Endothelial cell of umbilical vein (primary cell): ENCODE results near the gene EML6. TPM values are rescaled to one million over a fixed set of nuclear protein-coding genes. Genes with fewer than 3 reads are reported as not detected.

Source experiments
- BruUV-seq: library from RNA; stranded (reverse); fragments of 400-500 nt; replicated peaks from 2 replicates; lab custom pipeline; 2021; lab: Mats Ljungman, UMichigan
- CTCF ChIA-PET: fragments of 300-600, 350-600 bp; sonication (Branson Sonifier 250); formaldehyde crosslinking; loops from one replicate; lab custom pipeline; 2021; ENCODE audit warnings: antibody characterized with exemption, inconsistent platforms; lab: Charles Lee
- POLR2A ChIA-PET: fragments of 300-600, 350-600 bp; sonication (Branson Sonifier 250); formaldehyde crosslinking; loops from one replicate; lab custom pipeline; 2021; ENCODE audit warnings: antibody characterized with exemption, inconsistent platforms; lab: Charles Lee
- DNase-seq: peaks from one replicate; pipeline ENCODE4 v3.0.0-alpha.2; 2011; ENCODE audit warnings: low read depth, low spot score
- FAIRE-seq: peaks from 2 replicates; lab custom pipeline; 2011; peaks lifted over from hg19 to GRCh38; lab: Jason Lieb, UNC
- H2AFZ ChIP-seq: 2 replicates; pipeline ENCODE4 v1.6.0; 2012; ENCODE audit warnings: low read depth, low read length, control low read depth, inconsistent platforms
- H3K27ac ChIP-seq: 2 replicates; pipeline ENCODE4 v1.5.1; 2011; ENCODE audit warnings: low read depth, mild to moderate bottlenecking, control low read depth, low read length, moderate library complexity; ENCODE audit not compliant: insufficient read depth
- H3K27me3 ChIP-seq, 2 experiments: 2 replicates each; pipeline versions ENCODE4 v1.6.0 to v1.6.1; 2011; ENCODE audit warnings: low read length in 2 of 2, mixed read lengths in 1 of 2; ENCODE audit not compliant: control insufficient read depth in 2 of 2, insufficient read depth in 2 of 2
- H3K36me3 ChIP-seq, 2 experiments: 2 replicates in 1 of 2; 3 replicates in 1 of 2; pipeline ENCODE4 v1.5.1; 2011; ENCODE audit warnings: low read length in 2 of 2, mild to moderate bottlenecking in 1 of 2, moderate library complexity in 1 of 2; ENCODE audit not compliant: control insufficient read depth in 2 of 2, insufficient read depth in 2 of 2; ENCODE audit errors: extremely low read depth in 1 of 2
- H3K4me1 ChIP-seq: 3 replicates; pipeline ENCODE4 v1.5.1; 2011; ENCODE audit warnings: mild to moderate bottlenecking, low read length; ENCODE audit not compliant: control insufficient read depth, insufficient read depth; ENCODE audit errors: extremely low read depth
- H3K4me2 ChIP-seq: 2 replicates; pipeline ENCODE4 v1.6.1; 2011; ENCODE audit warnings: low read length, control low read depth, mixed read lengths; ENCODE audit not compliant: insufficient read depth
- H3K4me3 ChIP-seq, 3 experiments: fragments of 200-600 bp in 1 of 3; sonication (generic), shearing (Covaris generic) in 1 of 3; replicated peaks in 1 of 3; 2 replicates each; pipeline ENCODE4 v1.5.1; 2011 to 2016; ENCODE audit warnings: control low read depth in 3 of 3, low read length in 3 of 3, mild to moderate bottlenecking in 2 of 3, inconsistent platforms in 1 of 3, low read depth in 1 of 3, moderate library complexity in 1 of 3; ENCODE audit not compliant: insufficient read depth in 1 of 3
- H3K79me2 ChIP-seq: 2 replicates; pipeline ENCODE4 v1.6.0; 2012; ENCODE audit warnings: low read length, inconsistent platforms; ENCODE audit not compliant: control insufficient read depth, insufficient read depth
- H3K9ac ChIP-seq: replicated peaks from 2 replicates; pipeline ENCODE3; 2011; ENCODE audit warnings: low read length, control low read depth; ENCODE audit not compliant: insufficient read depth; ENCODE audit errors: extremely low read depth
- H3K9me1 ChIP-seq: replicated peaks from 3 replicates; pipeline ENCODE4 v1.6.0; 2011; ENCODE audit warnings: mild to moderate bottlenecking, low read length; ENCODE audit not compliant: control insufficient read depth, insufficient read depth; ENCODE audit errors: extremely low read depth
- H3K9me3 ChIP-seq: replicated peaks from 2 replicates; pipeline ENCODE4 v1.5.1; 2012; ENCODE audit warnings: low read length, inconsistent platforms; ENCODE audit not compliant: control insufficient read depth, insufficient read depth
- H4K20me1 ChIP-seq: replicated peaks from 2 replicates; pipeline ENCODE3; 2011; ENCODE audit warnings: mild to moderate bottlenecking, low read length; ENCODE audit not compliant: control insufficient read depth, insufficient read depth; ENCODE audit errors: extremely low read depth
- EZH2 ChIP-seq: IDR thresholded peaks from 2 replicates; pipeline ENCODE4 v1.6.1; 2012; ENCODE audit warnings: borderline replicate concordance, low read depth, mild to moderate bottlenecking, moderate library complexity, low read length, inconsistent platforms; ENCODE audit not compliant: severe bottlenecking
- FOS ChIP-seq: IDR thresholded peaks from 2 replicates; pipeline ENCODE4 v1.6.1; 2011; ENCODE audit warnings: mild to moderate bottlenecking, low read length, moderate library complexity, borderline replicate concordance; ENCODE audit not compliant: insufficient read depth
- GATA2 ChIP-seq: IDR thresholded peaks from 2 replicates; pipeline ENCODE4 v1.7.0; 2011; ENCODE audit warnings: low read depth, mild to moderate bottlenecking, moderate library complexity, mixed read lengths, low read length; ENCODE audit not compliant: insufficient read length, insufficient read depth
- MAX ChIP-seq: IDR thresholded peaks from 2 replicates; pipeline ENCODE4 v1.6.1; 2011; ENCODE audit not compliant: insufficient read depth, insufficient read length
- POLR2A ChIP-seq: IDR thresholded peaks from 2 replicates; pipeline ENCODE4 v1.6.1; 2012; ENCODE audit warnings: low read depth, mild to moderate bottlenecking, control low read depth, low read length
- POLR2AphosphoS5 ChIP-seq: IDR thresholded peaks from 2 replicates; pipeline ENCODE4 v1.6.1; 2012; ENCODE audit warnings: low read depth, mild to moderate bottlenecking, control low read depth, low read length, moderate library complexity; ENCODE audit not compliant: insufficient read depth
- dilution Hi-C: fragments of 300-500 bp; cut with MboI; formaldehyde crosslinking; loops from one replicate; pipeline ENCODE4 v1.15.0; 2019; ENCODE audit warnings: low sequenced_read_pairs; ENCODE audit not compliant: extremely low pct_ligation_motif_present
- intact Hi-C: fragments of 100-400 bp; cut with micrococcal nuclease; formaldehyde crosslinking; loops from one replicate; pipeline ENCODE4 v1.10.0; 2022
- polyA plus RNA-seq, 4 experiments: library from polyadenylated mRNA; depleted of rRNA in 3 of 4; stranded (reverse) in 3 of 4; unstranded in 1 of 4; fragments of >200 nt; gene quantifications; 2 replicates each; pipeline versions ENCODE4 v1.2.1 to v1.2.3, GENCODE V29; 2011 to 2012; ENCODE audit warnings: missing spikeins in 1 of 4
- total RNA-seq: library from RNA; stranded (reverse); gene quantifications from 2 replicates; pipeline ENCODE4 v1.2.3, GENCODE V29; 2021
- TF ChIP-seq, protein P1 (sequence below), 2 donors: IDR thresholded peaks; 1 replicate in 1 of 2; 2 replicates in 1 of 2; pipeline ENCODE4 v1.5.1; 2011; ENCODE audit warnings: low read length in 2 of 2, mild to moderate bottlenecking in 2 of 2, moderate library complexity in 2 of 2, control low read depth in 1 of 2, inconsistent platforms in 1 of 2, low read depth in 1 of 2; ENCODE audit not compliant: insufficient read depth in 1 of 2; ENCODE audit errors: extremely low read depth in 1 of 2

The EML6 gene
- total and polyA plus RNA-seq, 2 donors (not counting 3 experiments of a cell fraction or from before 2014, with no cell fraction given), result 0.79 to 2.1 TPM

- H3K9ac ChIP-seq, result no peak overlapping the region
These were observed 97.1 kb downstream of the EML6 start for GRCh38 chr2:54820558-54820957.

More at GRCh38 chr2:54820558-54820957, 97.1 kb downstream of the EML6 start:
- ChIA-PET CTCF (interaction anchor here (3.6 kb wide), 1 partner anchor 18 kb away, joined by 17 read pairs; no protein-coding TSS in a partner anchor), POLR2A (no interaction called here)
- Histone ChIP-seq H2AFZ (no peak overlapping the region), H4K20me1 (no peaks in the 10 kb centered on the region), H3K27me3 (peaks cover 7 to 8% of the 10 kb centered on the region in 2 experiments), H3K79me2 (no peaks in the 10 kb centered on the region), H3K4me2 (no peak overlapping the region), H3K36me3 (no peaks in the 10 kb centered on the region), H3K9me3 (no peaks in the 10 kb centered on the region), H3K27ac (no peak overlapping the region), H3K9me1 (no peaks in the 10 kb centered on the region), H3K4me3 (no peak overlapping the region), H3K4me1 (no peaks in the 10 kb centered on the region)
- intact Hi-C loops, result no loop called here
- TF ChIP-seq FOS (no peak), GATA2 (no peak), MAX (no peak), EZH2 (no peak), POLR2AphosphoS5 (no peak), POLR2A (no peak)
- TF ChIP-seq, protein P1, sequence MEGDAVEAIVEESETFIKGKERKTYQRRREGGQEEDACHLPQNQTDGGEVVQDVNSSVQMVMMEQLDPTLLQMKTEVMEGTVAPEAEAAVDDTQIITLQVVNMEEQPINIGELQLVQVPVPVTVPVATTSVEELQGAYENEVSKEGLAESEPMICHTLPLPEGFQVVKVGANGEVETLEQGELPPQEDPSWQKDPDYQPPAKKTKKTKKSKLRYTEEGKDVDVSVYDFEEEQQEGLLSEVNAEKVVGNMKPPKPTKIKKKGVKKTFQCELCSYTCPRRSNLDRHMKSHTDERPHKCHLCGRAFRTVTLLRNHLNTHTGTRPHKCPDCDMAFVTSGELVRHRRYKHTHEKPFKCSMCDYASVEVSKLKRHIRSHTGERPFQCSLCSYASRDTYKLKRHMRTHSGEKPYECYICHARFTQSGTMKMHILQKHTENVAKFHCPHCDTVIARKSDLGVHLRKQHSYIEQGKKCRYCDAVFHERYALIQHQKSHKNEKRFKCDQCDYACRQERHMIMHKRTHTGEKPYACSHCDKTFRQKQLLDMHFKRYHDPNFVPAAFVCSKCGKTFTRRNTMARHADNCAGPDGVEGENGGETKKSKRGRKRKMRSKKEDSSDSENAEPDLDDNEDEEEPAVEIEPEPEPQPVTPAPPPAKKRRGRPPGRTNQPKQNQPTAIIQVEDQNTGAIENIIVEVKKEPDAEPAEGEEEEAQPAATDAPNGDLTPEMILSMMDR (IDR thresholded peaks at IDR 0.05; ENCODE audit: extremely low read depth in 1 of 2, insufficient read depth in 1 of 2, low read depth in 1 of 2, low read length in 2 of 2), result no peak
- dilution Hi-C loops, result no loop called here
- DNase-seq (no peak), FAIRE-seq (no peak)
- no TSS peak for BruUV-seq
